Measurements from ENCODE around the gene NUDT16L1. TPM values are rescaled to one million over a fixed set of nuclear protein-coding genes. Genes with fewer than 3 reads are reported as not detected.

The NUDT16L1 gene
- total and polyA plus RNA-seq, 9 of the 15 experiments (the other 6 are each of a cell fraction or from before 2014, with no cell fraction given), result 1.4 to 37.6 (median 13.7) TPM

GRCh38 chr16:4734063-4734729 lies 40.8 kb downstream of the NUDT16L1 start, which contains the start of the genes ANKS3 and DNAAF8:
ANKS3 (minus strand) TSS chr16:4734271; CDS start chr16:4730149, 4,122 bp downstream.
DNAAF8 (plus strand) TSS chr16:4734537; CDS start chr16:4736515, 1,978 bp downstream.
- ChIA-PET CTCF (ENCODE audit: low intra/inter-chr PET ratio) (interaction anchor here (0.6 kb wide), 1 partner anchor 84 kb away, joined by 3 read pairs; no protein-coding TSS in a partner anchor), POLR2A (interaction anchor here (0.8 to 1.9 kb wide), 8 partner anchors 9 to 202 kb away, joined by 3 to 9 read pairs (median 4); partner anchors contain the start of gene SEPTIN12)
- intact Hi-C loops (cut with micrococcal nuclease), result loop anchor here (5.0 kb wide), 1 partner anchor 113 kb away; the partner anchor contains the start of genes GLYR1 and UBN1
- Histone ChIP-seq H3K9me1 (ENCODE audit: control insufficient read depth, insufficient read depth, low read length) (no peaks in the 10 kb centered on the region), H3K36me3 (ENCODE audit: control insufficient read depth, insufficient read depth, low read length) (peaks cover 20% of the 10 kb centered on the region; the same call in 2 of the 3 replicates), H2AFZ (ENCODE audit: low read depth, low read length) (peak within 1 kb of the TSS; percentile 88), H3K27me3 (ENCODE audit: control insufficient read depth in 2 of 2, insufficient read depth in 2 of 2, low read length in 2 of 2) (no peaks in the 10 kb centered on the region), H3K4me1 (replicated peaks in 1 of 2; ENCODE audit: control insufficient read depth in 2 of 2, insufficient read depth in 2 of 2, low read length in 2 of 2) (peaks cover 0 to 22% of the 10 kb centered on the region in 2 experiments; a peak in 3 of 5 replicates), H3K79me2 (ENCODE audit: control insufficient read depth, insufficient read depth, low read length) (peaks cover 28% of the 10 kb centered on the region), H3K9me3 (replicated peaks; ENCODE audit: control insufficient read depth, insufficient read depth, low read depth, low read length) (no peaks in the 10 kb centered on the region), H3K27ac (ENCODE audit: extremely low read depth, low read depth, low read length) (peak within 1 kb of the TSS; percentile 71), H4K20me1 (replicated peaks; ENCODE audit: control insufficient read depth, insufficient read depth, low read length) (no peaks in the 10 kb centered on the region), H3K9ac (ENCODE audit: insufficient read depth in 1 of 2, low read depth in 2 of 2, low read length in 2 of 2) (peak within 1 kb of the TSS; percentile 83 to 93), H3K4me3 (peak within 1 kb of the TSS; percentile 98), H3K4me2 (ENCODE audit: insufficient read depth, low read length) (peak within 1 kb of the TSS; percentile 95)
- BruUV-seq (replicated peaks), result no TSS peak
- peak; percentile 98 for ATAC-seq
- in situ Hi-C loops (cut with MboI), result no loop called here
- DNase-seq (ENCODE audit: extremely low read depth in 1 of 4, low spot score in 3 of 4), result peak; percentile 96 to 98 (median 98)
- FAIRE-seq, result peak; percentile 94
- under 1% methylated on average over 62 of the region's 70 CpGs for WGBS (ENCODE audit: insufficient coverage, low coverage, missing lambda C conversion rate)
- TF ChIP-seq BRD9 (IDR thresholded peaks at IDR 0.05; ENCODE audit: low read depth, partially characterized antibody), result no peak
- no peak for TF ChIP-seq ARID2 (IDR thresholded peaks at IDR 0.05)
- no peak for TF ChIP-seq ZNF324 (CRISPR knock-in tag; IDR thresholded peaks at IDR 0.05)
- TF ChIP-seq GMEB1 (CRISPR knock-in tag; IDR thresholded peaks at IDR 0.05), result peak; percentile 74
- TF ChIP-seq ZEB2 (IDR thresholded peaks at IDR 0.05), result no peak
- no peak for TF ChIP-seq PML (IDR thresholded peaks at IDR 0.05; ENCODE audit: low read length)
- no peak for TF ChIP-seq NCOA6 (IDR thresholded peaks at IDR 0.05)
- TF ChIP-seq ZNF740 (CRISPR knock-in tag; IDR thresholded peaks at IDR 0.05), result peak; percentile 84
- TF ChIP-seq ZNF740 (tag; IDR thresholded peaks at IDR 0.05), result peak in 1 of 2 experiments; percentile 75; a peak in 2 of 4 replicates
- no peak for TF ChIP-seq NUFIP1 (IDR thresholded peaks at IDR 0.05; ENCODE audit: partially characterized antibody)
- TF ChIP-seq ZNF584 (CRISPR knock-in tag; IDR thresholded peaks at IDR 0.05; ENCODE audit: low read depth), result no peak
- no peak for TF ChIP-seq RFX5 (IDR thresholded peaks at IDR 0.05; ENCODE audit: low read depth, low read length)
- no peak for TF ChIP-seq ZNF511 (CRISPR knock-in tag; IDR thresholded peaks at IDR 0.05)
- TF ChIP-seq CREB5 (CRISPR knock-in tag; IDR thresholded peaks at IDR 0.05), result no peak
- TF ChIP-seq NCOA2 (IDR thresholded peaks at IDR 0.05; ENCODE audit: partially characterized antibody in 2 of 2), result no peak
- no peak for TF ChIP-seq ID3 (CRISPR knock-in tag; IDR thresholded peaks at IDR 0.05)
- TF ChIP-seq ID3 (tag; IDR thresholded peaks at IDR 0.05), result 0 out of 2 replicates have a peak, but pooled peaks have one; percentile 26
- TF ChIP-seq SRSF9 (IDR thresholded peaks at IDR 0.05; ENCODE audit: borderline replicate concordance, low read depth, low read length), result no peak
